SK-N-SH treated with all-trans-retinoic acid at 6 μM for 48 hours (cell line): ENCODE measurements around the gene FIGLA.

Experiments used
- PATZ1 ChIP-seq: fragments of 250-450 bp; sonication (Bioruptor Pico); IDR thresholded peaks from 2 replicates; pipeline ENCODE4 v1.8.0; 2020; ENCODE audit warnings: mild to moderate bottlenecking, moderate library complexity, borderline replicate concordance
- ZNF8 ChIP-seq: fragments of 450-650 bp; formaldehyde crosslinking; IDR thresholded peaks from 2 replicates; pipeline ENCODE4 v1.5.0; 2020; ENCODE audit warnings: mild to moderate bottlenecking, moderate library complexity

- TF ChIP-seq PATZ1 (CRISPR knock-in tag) (no peak), ZNF8 (CRISPR knock-in tag) (no peak)
These were observed 46.8 kb downstream of the FIGLA start for GRCh38 chr2:70743677-70744076.
